Kidney (tissue), 14 donors: ENCODE data around the gene ABCA5. TPM values are rescaled to one million over a fixed set of nuclear protein-coding genes. Genes with fewer than 3 reads are reported as not detected.

Experiments
- DNase-seq, 5 donors: peaks; one replicate each; pipeline ENCODE4 v3.0.0-alpha.2; 2013 to 2020
- FAIRE-seq: peaks from 2 replicates; lab custom pipeline; 2012; peaks lifted over from hg19 to GRCh38; lab: Jason Lieb, UNC
- H3K27ac ChIP-seq, 2 donors: one replicate each; pipeline ENCODE4 v1.7.0; 2013; ENCODE audit warnings: low read depth in 2 of 2, low read length in 2 of 2, inconsistent platforms in 1 of 2
- H3K27me3 ChIP-seq: one replicate; pipeline ENCODE4 v1.7.1; 2013; ENCODE audit warnings: low read length, inconsistent platforms; ENCODE audit not compliant: control insufficient read depth, insufficient read depth
- H3K36me3 ChIP-seq, 3 donors: one replicate each; pipeline versions ENCODE4 v1.7.0 to v1.7.1; 2013; ENCODE audit warnings: low read length in 3 of 3, control low read depth in 1 of 3, inconsistent platforms in 1 of 3; ENCODE audit not compliant: insufficient read depth in 3 of 3, control insufficient read depth in 2 of 3
- H3K4me1 ChIP-seq, 3 donors: one replicate each; pipeline versions ENCODE4 v1.7.0 to v1.7.1; 2013; ENCODE audit warnings: low read length in 3 of 3, inconsistent platforms in 1 of 3, low read depth in 1 of 3; ENCODE audit not compliant: control insufficient read depth in 2 of 3, insufficient read depth in 2 of 3
- H3K4me3 ChIP-seq, 3 donors: one replicate each; pipeline versions ENCODE4 v1.7.0 to v1.8.1; 2013; ENCODE audit warnings: low read length in 3 of 3, control low read depth in 1 of 3, inconsistent platforms in 1 of 3
- H3K9ac ChIP-seq, 3 donors: one replicate each; pipeline versions ENCODE4 v1.7.0 to v1.7.1; 2013; ENCODE audit warnings: low read length in 3 of 3, control low read depth in 1 of 3, inconsistent platforms in 1 of 3
- H3K9me3 ChIP-seq, 3 donors: one replicate each; pipeline versions ENCODE4 v1.7.0 to v1.7.1; 2013; ENCODE audit warnings: low read length in 3 of 3, control low read depth in 1 of 3, inconsistent platforms in 1 of 3; ENCODE audit not compliant: control insufficient read depth in 2 of 3, insufficient read depth in 1 of 3
- CTCF ChIP-seq: IDR thresholded peaks from 3 replicates; pipeline ENCODE4 v1.5.1; 2012; ENCODE audit warnings: mild to moderate bottlenecking, moderate library complexity, borderline replicate concordance; ENCODE audit not compliant: insufficient read depth; ENCODE audit errors: extremely low read depth
- intact Hi-C: fragments of 100-400 bp; cut with DNase I; formaldehyde crosslinking; loops from one replicate; pipeline ENCODE4 v1.11.1; 2022
- polyA plus RNA-seq: library from polyadenylated mRNA; stranded (reverse); fragments of 350-450 nt; fragmentation: Illumina TruSeq; extraction: RNeasy Lipid Tissue Mini Kit (QIAGEN cat#74804); gene quantifications from one replicate; pipeline ENCODE4 v1.2.3, GENCODE V29; 2014; ENCODE audit warnings: low read depth, low replicate concordance; ENCODE audit not compliant: insufficient read depth
- total RNA-seq: library from RNA; stranded (reverse); fragmentation: NEBNext Ultra II Directional; extraction: Animal tissue kit (Norgen Biotek cat#: 25700); gene quantifications from one replicate; pipeline ENCODE4 v1.2.1, GENCODE V29; 2021
- donor health status: control.
- donor health status: control.
- donor health status: control.
- donor health status: control.
- donor health status: control.
- donor health status: DM: yes; HTN: yes; CAD: no.
- donor health status: Normal renal cell carcinoma (clear cell type).

The ABCA5 gene
- total and polyA plus RNA-seq, 2 donors from 2014 or later, result 19.0 to 25.1 TPM

- TF ChIP-seq CTCF, result no peak
- intact Hi-C loops, result no loop called here
- Histone ChIP-seq H3K27ac (no peak overlapping the region), H3K27me3 (no peaks in the 10 kb centered on the region), H3K9ac (no peak overlapping the region), H3K4me1 (no peaks in the 10 kb centered on the region), H3K4me3 (no peak overlapping the region), H3K9me3 (no peaks in the 10 kb centered on the region), H3K36me3 (no peaks in the 10 kb centered on the region)
- no peak for DNase-seq
- no peak for FAIRE-seq
Measured at GRCh38 chr17:69271023-69271422, 55.9 kb downstream of the ABCA5 start.

GRCh38 chr17:69269131-69269998 is 57.6 kb downstream of the ABCA5 start:
- FAIRE-seq, result no peak
- Histone ChIP-seq H3K27me3 (no peaks in the 10 kb centered on the region), H3K27ac (no peak overlapping the region), H3K9ac (no peak overlapping the region), H3K36me3 (no peaks in the 10 kb centered on the region), H3K4me1 (no peaks in the 10 kb centered on the region), H3K9me3 (no peaks in the 10 kb centered on the region), H3K4me3 (no peak overlapping the region)
- no peak for TF ChIP-seq CTCF
- intact Hi-C loops, result no loop called here
- DNase-seq, result no peak

- no peak for FAIRE-seq
Measured at GRCh38 chr17:69268543-69269014, 58.4 kb downstream of the ABCA5 start.

More at GRCh38 chr17:69268543-69269014, 58.4 kb downstream of the ABCA5 start:
- no peaks in the 10 kb centered on the region for H3K4me1 ChIP-seq
- H3K9me3 ChIP-seq, result no peaks in the 10 kb centered on the region
- H3K4me3 ChIP-seq, result no peak overlapping the region
- no peak overlapping the region for H3K27ac ChIP-seq
- TF ChIP-seq CTCF, result no peak
- intact Hi-C loops, result no loop called here
- H3K36me3 ChIP-seq, result no peaks in the 10 kb centered on the region
- DNase-seq, result no peak
- H3K27me3 ChIP-seq, result no peaks in the 10 kb centered on the region
- H3K9ac ChIP-seq, result no peak overlapping the region
